Measurements from ENCODE around the gene C11orf21.

C11orf21 gene

DNA sequence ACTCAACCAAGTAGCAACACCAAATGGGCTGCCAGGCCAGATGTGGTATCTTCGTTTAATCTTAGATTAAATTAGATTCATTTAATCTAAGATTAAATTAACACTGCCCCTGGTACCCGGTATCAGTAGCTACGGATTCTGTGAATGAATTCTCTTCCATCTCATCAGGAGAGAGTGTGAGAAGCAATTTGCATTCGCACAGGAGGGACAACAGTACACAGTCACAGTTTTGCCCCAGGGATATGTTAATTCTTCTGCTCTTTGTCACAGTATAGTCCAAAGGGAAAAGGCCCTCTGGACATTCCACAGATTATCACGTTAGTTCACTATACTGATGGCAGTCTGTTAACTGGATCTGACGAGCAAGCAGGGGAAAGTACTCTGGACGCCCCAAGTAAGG, 54.2 kb downstream of the C11orf21 start:
- DNase-seq (ENCODE audit: insufficient read length, low spot score) (no peak), FAIRE-seq (no peak)

Measured in GM19239 (cell line).